AG10803 (cell line): ENCODE data around the gene MAP3K20.
A peak's percentile ranks its signal among the peaks of the same experiment; 100 is the strongest.
"Not testable (repeated sequence)": the region's sequence is repeated elsewhere in the genome, so short reads cannot be mapped to it uniquely, and the experiment has no call there.

Experiments
- DNase-seq: peaks from one replicate; pipeline ENCODE4 v3.0.0; 2010; ENCODE audit warnings: low read depth
- H3K4me3 ChIP-seq: 2 replicates; pipeline ENCODE4 v1.5.1; 2011; ENCODE audit warnings: mild to moderate bottlenecking, low read length, control low read depth
- TF ChIP-seq, protein P1 (sequence below): conservative IDR thresholded peaks from 2 replicates; pipeline ENCODE4 v1.5.1; 2011; ENCODE audit warnings: mild to moderate bottlenecking, low read length, control low read depth, inconsistent platforms

The MAP3K20 gene

DNA sequence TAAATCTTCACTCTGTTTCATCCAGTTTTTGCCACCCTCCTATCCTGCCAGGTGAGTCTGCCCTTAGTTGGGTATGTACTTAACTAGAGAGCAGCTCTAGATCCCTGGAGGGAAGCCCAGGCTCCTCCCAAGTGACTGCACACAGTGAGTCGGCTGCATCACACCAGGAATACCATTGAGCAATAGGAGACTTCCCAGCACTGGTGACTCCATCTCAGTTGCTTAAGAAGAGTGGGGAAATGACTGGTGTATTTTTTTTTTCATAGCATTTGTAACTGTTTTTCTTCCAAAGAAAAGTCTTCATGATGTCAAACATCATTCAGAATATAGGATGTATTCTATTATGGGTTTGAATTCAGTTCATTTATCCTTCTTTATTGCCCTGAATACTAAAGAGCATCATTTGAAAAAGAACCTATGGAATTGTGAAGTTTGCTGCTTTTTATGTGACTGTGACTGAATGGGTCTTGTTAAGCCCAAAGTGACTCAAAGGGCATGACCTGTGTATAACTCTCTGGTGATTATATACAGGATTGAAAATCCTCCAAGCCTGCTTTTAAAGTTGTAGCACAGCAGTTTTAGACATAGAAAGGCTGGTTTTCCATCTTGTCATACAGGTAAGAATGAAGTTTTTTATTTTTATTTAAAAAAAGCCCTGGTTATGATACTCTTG lies 84.3 kb downstream of the MAP3K20 start:
- TF ChIP-seq, protein P1, sequence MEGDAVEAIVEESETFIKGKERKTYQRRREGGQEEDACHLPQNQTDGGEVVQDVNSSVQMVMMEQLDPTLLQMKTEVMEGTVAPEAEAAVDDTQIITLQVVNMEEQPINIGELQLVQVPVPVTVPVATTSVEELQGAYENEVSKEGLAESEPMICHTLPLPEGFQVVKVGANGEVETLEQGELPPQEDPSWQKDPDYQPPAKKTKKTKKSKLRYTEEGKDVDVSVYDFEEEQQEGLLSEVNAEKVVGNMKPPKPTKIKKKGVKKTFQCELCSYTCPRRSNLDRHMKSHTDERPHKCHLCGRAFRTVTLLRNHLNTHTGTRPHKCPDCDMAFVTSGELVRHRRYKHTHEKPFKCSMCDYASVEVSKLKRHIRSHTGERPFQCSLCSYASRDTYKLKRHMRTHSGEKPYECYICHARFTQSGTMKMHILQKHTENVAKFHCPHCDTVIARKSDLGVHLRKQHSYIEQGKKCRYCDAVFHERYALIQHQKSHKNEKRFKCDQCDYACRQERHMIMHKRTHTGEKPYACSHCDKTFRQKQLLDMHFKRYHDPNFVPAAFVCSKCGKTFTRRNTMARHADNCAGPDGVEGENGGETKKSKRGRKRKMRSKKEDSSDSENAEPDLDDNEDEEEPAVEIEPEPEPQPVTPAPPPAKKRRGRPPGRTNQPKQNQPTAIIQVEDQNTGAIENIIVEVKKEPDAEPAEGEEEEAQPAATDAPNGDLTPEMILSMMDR: no peak
- no peak overlapping the region for H3K4me3 ChIP-seq
- DNase-seq: peak; percentile 98

DNA sequence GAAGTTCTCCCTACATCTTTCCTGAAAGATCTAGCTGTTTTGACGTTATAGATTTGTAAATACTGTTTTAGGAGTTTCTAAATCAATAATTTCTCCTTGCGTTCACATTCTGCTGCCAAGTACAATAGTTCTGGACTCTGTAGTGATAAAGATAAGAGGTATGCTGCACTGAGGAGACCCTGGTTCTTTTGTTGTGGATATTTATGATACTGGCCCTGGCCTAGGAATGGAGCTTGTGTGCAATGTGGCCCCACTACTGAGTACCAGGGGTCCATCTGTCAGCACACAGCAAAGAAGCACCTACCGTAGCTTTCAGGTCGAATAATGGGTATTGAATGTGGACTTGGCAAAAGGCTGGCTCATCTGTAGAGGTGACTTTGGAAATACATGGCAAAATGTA lies 85.0 kb downstream of the MAP3K20 start:
- TF ChIP-seq, protein P1: no peak
- no peak overlapping the region for H3K4me3 ChIP-seq
- DNase-seq: no peak

DNA sequence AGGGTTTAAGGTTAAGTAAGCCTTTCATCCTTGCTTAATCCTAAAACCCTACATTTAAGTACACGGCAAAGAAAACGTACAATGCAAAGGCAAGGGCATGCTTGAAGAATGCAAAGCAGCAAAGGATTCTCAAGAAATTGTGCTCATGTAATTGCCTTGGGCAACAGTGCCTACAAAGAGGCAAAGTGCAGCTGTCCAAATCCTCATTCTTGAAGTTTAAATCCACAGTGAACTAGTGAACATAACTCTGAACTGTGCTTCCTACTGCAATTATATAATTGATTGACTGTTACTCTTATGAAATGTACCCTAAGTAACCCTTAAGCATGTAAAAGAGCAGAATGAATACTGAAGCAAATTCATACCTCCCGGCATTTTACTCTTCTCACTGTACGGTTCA lies 85.4 kb downstream of the MAP3K20 start:
- TF ChIP-seq, protein P1: no peak
- DNase-seq: no peak
- H3K4me3 ChIP-seq: no peak overlapping the region

DNA sequence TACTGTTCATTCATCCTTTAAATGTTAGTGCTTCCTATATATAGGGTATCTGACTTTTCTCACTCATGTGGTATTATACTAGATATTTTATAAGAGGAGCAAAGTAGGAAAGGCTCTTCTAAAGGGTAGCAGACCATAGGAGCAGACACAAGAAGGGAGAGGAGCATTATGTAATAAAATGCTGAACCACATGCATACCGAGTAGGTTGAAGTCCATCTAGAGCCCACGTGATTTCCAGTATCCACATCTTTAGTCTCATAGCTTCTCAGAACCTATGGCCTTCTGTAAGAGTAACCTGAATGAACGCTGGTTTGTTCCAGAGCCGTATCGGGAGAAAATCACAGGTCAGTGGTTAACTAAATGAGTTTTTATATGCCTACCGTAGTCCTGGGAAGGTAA lies 85.9 kb downstream of the MAP3K20 start:
- TF ChIP-seq, protein P1: no peak
- no peak for DNase-seq
- H3K4me3 ChIP-seq: no peak overlapping the region

DNA sequence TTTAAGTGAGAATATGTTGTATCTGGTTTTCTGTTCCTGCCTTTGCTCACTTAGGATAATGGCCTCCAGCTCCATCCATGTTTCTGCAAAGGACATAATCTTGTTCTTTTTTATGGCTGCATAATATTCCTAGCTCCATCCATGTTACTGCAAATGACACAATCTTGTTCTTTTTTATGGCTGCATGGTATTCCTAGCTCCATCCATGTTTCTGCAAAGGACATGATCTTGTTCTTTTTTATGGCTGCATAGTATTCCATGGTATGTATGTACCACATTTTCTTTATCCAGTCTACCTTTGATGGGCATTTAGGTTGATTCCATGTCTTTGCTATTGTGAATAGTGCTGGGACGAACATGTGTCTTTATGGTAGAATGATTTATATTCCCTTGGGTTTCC lies 87.7 kb downstream of the MAP3K20 start:
- not testable (repeated sequence) for DNase-seq, H3K4me3 ChIP-seq

DNA sequence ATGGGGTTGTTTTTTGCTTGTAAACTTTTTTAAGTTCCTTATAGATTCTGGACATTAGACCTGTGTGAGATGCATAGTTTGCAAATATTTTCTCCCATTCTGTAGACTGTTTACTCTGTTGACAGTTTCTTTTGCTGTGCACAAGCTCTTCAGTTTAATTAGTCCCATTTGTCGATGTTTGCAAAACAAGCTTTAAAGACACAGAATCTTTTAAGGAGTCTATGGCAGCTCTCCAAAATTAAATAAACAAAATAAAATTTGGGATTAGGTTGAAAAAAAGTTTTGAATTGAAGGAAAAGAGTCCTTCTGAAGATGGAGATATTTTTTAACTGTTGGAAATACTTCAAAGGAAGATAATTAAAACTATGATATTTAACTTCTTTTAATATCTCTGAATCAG lies 88.8 kb downstream of the MAP3K20 start:
- no peak overlapping the region for H3K4me3 ChIP-seq
- no peak for DNase-seq
- TF ChIP-seq, protein P1: no peak

DNA sequence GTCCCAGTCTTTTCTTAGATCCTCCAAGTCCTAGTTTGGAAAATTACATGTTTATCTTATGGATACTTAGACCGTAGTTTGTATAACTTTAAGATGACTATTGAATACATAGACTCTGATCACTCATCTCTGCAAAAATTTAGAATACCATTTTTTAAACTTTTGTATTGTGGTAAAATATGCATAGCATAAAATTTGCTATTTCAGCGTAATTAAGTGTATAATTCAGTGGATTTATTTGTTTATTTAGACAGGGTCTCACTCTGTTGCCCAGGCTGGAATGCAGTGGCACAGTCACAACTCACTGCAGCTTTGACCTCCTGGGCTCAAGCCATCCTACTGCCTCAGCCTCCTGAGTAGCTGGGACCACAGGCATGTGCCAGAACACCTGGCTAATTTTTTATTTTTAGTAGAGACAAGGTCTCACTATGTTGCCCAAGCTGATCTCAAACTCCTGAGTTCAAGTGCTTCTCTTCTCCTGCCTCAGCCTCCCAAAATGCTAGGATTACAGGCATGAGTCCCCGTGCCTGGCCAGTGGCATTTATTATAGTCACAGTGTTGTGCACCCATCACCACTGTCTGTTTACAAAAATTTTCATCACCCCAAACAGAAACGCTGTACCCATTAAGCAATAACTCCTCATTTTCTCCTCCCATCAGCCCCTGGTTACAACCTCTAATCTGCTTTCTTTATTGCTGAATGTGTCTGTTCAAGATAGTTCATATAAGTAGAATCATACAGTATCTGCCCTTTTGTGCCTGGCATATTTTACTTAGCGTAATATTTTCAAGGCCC lies 90.0 kb downstream of the MAP3K20 start:
- TF ChIP-seq, protein P1: no peak
- DNase-seq: no peak
- H3K4me3 ChIP-seq: no peak overlapping the region
